HG03066 (cell line): ENCODE measurements around the gene PFDN2.
A peak's percentile ranks its signal among the peaks of the same experiment; 100 is the strongest.

Experiments used
- ATAC-seq: cut with Tn5 transposase; IDR thresholded peaks from one replicate; pipeline ENCODE4 v1.9.1; 2021; ENCODE audit warnings: low read depth; ENCODE audit not compliant: unreplicated experiment

PFDN2 gene

DNA sequence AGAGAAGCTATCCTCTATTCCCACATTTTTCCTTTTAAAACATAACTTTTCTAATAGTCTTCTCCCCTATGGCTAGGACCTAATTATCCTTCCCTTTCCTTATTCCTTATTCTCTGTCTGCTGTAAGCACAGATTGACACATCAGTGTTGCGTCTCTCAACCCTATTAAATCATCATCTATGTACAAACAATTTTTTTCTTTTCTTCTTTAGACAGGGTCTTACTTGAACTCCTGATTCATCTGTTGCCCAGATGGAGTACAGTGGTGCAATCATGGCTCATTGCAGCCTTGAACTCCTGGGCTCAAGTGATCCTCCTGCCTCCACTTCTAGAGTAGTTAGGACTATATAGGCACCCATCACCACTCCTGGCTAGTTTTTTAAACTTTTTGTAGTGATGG is 11.4 kb downstream of the PFDN2 start:
- ATAC-seq: no peak

DNA sequence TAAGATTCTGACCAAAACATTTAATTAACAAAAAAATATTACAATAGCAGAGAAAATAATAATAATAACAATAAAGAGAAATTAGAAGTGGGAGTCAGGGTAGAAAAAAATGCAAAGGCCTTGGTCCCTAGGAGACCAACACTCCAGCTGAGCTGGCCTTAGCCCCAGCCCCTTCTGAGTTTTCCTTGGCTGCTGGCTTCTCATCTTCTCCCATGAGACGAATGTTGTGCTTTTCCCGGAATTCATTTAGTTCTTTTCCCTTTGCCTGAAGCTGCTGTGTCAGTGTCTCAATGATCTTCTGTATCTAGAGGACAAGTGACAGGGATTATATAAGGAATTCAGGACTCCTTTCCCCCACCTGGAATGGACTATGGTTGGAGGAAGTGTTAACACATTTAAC is 17.3 kb downstream of the PFDN2 start:
- ATAC-seq: no peak

DNA sequence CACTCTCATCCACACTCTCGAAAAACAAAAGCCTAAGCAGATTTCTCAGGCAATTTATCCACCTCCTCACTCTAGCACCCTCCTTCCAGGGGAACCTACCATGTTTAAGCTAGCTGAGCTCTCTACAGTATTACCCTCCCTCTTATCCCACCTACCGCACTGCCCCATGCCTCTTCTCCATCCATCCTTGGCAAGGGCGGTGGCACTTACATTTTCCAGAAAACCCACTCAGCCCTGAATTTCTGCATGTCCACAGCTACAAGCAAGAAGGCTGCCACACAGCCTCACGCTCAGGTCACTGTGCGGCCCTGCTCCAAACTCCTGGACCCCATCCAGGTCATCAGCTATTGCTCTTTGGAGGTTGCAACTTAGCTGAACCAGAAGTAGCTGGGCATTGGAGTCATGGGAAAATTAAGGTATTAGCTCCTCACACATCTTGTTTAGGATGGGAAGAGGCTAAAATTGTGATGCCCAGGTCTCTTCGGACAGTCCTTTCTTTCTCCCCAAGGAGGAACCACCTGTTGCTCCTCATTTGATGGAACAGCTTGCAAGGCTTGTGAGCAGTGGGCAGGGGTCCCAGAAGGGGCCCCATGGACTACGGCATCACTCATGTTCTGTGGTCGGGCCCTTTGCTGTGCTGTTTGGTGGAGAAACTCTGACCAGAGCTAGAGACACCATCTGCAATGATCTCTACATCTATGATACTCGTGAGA is 18.6 kb downstream of the PFDN2 start:
- ATAC-seq: no peak

DNA sequence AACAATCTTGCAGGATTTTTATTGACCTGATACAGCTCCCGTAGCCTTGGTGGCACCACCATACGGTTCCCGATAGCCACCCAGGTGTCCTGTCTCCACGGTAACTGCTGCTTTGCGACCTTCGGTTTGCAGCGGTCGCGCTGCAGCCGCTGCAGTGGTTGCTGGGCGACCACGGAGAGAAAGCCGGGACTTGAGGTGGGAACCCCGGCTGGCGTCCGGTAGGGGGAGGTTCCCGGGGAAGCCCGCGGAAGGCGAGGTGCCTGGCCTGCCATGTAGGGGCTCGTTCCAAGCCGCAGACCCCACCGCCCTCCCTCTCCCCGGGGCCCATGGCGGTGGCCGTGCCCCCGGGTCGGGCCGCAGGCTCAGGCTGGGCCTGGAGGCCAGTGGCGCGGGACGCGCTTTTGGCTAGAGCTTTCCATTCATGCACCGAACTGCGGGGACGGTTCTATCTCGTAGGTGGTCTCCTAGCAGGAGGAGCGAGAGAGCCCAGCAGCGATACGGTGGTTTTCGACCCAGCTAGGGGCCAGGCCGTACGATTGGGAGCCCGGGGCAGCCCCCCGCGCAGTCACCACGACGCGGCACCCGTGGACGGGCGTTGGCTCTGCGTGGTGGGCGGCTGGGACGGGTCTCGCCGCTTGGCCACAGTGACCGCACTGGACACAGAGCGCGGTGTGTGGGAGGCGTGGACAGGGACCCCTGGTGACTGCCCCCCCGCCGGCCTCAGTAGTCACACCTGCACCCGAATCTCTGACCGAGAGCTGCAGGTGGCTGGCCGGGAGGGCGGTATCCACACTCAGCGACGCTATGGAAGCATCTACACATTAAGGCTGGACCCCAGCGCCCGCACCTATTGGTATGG is 19.4 kb downstream of the PFDN2 start, which contains the start of gene KLHDC9:
Gene KLHDC9 (plus strand): TSS at position 152 of the 859 bp plus-strand sequence. CDS start 175 bp downstream, at position 327.
- peak; percentile 76 for ATAC-seq

DNA sequence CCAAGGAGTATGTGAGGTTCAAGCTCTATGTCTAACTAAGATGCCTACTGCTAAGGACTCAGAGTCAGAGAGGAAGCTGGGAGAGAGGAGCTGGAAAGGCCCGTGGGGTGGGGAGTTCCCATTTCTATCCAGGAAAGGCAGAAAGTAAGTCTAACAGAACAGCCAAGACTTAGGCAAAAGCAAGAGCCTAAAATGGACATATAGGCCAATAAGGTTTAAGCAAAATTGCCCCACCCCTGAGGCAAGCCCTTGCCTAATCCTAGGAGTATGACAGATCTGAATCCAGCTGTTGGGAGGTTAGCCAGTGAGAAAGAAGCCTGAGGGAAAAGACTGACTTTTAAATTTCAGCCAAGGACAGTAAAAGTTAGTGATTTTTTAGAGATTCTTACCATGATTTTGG is 21.3 kb downstream of the PFDN2 start:
- no peak for ATAC-seq

DNA sequence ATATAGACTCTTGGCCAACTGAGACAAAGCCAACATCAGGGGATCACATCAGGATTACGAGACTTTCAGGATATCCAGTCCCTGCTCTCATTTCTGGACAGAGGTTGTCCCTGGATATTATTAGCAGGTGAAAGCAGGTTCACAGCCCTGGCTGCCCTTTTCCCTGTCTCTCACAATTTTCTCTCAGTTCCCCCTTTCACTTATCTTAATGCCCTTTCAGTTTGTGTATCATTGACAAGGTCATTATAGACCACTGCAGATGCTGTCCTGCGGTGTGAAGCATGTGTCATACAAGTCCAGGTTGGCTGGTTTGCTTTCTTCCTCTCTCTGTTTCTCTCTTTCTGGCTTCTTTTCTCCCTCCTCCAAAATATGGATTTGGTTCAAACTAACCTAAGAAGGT is 21.8 kb downstream of the PFDN2 start:
- ATAC-seq: peak; percentile 43

DNA sequence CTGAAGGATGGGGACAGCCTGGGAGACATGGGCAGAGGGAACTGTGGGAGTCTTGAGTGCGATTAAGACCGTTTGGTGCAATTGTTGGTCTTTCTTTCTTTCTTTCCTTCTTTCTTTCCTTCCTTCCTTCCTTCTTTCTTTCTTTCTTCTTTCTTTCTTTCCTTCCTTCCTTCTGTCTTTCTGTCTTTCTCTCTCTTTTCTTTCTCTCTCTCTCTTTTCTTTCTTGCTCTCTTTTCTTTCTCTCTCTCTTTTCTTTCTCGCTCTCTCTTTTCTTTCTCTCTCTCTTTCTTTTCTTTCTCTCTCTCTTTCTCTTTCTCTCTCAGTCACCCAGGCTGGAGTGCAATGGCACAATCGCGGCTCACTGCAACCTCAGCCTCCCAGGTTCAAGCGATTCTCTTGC is 22.6 kb downstream of the PFDN2 start:
- ATAC-seq: no peak

DNA sequence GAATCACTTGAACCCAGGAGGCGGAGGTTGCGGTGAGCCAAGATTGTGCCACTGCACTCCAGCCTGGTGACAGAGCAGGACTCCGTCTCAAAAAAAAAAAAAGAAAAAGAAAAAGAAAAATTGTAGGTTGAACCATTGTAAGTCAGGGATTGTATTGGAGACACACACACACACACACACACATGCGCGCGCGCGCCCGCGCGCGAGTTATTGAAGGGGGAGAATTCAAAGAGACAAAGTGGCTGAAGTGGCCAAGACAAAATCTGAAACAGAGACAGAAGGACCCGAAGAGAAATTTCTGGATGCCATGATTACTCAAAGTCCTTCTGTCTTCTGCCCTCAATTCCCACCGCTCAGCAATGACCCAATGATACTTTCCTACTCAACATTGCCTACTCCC is 23.4 kb downstream of the PFDN2 start:
- ATAC-seq: no peak

DNA sequence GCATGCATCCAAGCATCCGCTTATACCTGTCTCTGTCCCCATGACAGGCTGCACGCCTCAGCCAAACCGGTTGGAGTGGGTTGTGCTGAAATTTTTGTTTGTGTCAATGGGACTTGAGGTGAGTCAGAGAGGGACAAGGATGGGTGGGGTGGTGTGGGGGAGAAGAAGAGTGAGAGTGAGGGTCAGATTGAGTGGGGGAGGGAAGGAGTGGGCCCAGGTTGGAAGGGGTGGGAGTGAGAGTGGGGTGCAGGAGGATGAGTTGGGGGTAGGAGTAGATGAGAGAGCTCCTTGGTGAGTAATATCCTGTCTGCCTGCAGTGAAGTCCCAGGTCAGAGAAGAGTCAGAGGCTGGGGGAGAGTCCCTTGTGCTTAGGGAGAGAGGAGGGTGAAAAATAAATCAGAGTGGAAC is 25.2 kb downstream of the PFDN2 start:
- ATAC-seq: no peak

DNA sequence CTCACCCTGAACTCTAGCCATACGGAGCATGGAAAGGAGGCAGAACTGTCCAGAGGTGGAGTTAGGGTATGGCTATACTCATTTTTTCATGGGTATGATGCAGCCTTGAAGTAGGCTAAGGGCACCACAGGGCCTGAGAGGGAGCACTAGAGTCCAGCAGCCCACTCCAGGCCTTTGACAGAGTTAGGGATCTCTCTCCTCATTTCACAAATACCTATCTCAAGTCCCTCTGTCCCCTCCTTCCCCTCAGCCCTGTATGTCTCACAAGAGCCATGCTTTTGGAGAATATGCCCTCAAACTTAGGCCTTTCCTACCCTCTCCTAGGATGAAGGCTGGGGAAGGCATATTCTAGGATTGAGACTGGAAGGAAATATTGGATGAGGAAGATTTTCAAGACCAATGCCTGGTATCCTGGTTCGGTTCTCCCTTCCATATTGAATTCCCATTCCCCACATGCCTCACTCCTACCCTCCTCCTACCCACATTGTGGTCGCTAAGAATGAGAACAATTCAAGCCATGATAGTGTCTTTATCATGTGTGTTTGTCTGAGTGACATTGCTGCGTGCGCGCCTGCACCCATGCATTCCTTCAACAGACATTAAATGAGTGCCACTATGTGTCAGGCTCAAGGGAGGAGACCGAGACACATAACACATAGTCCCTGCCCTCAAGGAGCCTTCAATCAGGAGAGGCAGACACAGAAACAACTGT is 25.9 kb downstream of the PFDN2 start:
- no peak for ATAC-seq

DNA sequence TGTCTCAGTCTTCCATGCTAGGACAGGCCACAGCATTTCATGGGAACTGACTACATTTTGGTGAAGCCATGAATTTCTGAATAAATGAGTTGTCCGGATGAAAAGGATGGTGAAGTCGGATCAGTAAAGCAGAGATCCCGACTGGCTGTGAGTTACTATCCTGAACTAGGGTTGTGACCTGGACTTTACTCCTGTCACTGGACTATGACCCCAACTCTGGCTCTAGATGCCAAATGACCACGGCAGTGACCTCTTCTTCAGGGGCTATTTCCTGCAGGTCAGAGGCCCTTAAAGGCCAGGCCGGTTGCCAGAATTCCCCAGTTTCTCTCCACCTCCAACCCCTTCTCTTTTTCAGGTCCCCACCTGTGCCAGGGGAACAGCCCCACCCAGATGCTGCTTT is 26.7 kb downstream of the PFDN2 start:
- no peak for ATAC-seq

DNA sequence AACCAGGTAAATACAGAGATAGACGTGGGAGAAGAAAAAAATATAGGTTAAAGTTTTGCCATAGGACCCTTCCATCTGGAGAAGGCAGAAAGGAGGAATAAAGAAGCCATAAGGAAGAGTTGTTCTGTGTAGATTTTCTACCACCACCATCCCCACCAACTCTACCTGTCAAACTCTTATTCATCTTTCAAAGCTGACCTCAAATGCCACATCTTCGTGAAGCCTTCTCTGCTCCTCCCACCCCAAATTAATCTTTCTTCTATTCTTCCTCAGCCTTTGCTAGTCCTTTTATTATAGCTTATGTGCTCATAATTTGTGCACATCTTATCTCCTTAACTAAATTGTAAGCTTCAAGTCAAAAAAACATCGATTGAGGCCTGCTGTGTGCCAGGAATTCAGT is 27.2 kb downstream of the PFDN2 start:
- no peak for ATAC-seq

DNA sequence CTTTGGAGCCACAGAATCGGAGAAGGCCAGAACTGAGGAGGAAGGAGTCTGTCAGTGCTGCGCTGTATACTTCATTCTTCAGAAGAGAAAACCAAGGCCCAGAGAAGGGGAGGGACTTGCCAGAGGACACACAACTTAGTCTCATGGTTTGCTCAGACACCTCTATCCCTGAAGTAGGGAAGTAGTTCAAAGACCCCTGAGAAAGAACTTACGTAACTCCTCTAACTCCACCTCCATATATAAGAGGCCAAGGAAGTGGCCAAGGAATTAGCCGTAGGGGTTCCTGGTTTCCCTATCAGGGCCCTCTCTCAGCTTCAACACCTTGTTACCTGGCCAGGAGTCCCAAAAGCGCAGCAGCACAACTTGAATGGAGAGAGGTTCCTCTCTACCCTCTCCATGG is 27.9 kb downstream of the PFDN2 start:
- no peak for ATAC-seq

DNA sequence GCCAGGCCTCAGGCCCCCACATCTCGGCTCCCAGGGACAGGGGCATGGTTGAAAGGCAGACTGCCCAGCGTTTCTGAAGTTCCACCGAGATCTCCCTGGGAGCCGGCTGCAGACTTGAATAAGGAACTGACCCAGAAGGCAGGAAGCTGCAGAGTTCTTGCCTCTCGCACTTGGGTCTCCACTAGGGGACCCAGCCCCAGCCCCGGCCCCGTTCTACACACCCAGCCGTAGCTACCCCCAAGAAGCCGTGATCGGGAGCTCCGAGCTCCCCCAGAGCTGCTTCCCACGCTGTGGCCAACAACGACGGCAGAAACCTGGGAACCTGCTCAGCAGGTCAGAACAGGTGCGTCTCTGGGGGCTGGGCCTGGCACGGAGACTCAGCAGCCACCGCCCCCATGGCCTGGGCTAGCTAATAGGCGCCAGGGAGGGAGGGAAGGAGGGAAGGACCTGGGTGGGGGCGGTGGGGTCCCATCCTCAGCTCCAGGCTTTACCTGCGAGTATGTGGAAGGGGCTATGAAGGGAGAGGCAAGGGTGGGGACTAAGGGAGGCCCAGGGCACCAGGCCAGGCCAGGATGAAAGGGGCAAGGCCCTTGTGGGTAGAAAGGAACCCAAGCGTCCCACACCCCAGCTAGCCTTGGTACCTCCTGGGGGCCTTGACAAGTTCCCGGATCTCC is 28.4 kb downstream of the PFDN2 start, which contains the start of gene NECTIN4:
Gene NECTIN4 (minus strand): TSS at position 308 of the 674 bp plus-strand sequence. CDS start 262 bp downstream, at position 46.
- no peak for ATAC-seq

DNA sequence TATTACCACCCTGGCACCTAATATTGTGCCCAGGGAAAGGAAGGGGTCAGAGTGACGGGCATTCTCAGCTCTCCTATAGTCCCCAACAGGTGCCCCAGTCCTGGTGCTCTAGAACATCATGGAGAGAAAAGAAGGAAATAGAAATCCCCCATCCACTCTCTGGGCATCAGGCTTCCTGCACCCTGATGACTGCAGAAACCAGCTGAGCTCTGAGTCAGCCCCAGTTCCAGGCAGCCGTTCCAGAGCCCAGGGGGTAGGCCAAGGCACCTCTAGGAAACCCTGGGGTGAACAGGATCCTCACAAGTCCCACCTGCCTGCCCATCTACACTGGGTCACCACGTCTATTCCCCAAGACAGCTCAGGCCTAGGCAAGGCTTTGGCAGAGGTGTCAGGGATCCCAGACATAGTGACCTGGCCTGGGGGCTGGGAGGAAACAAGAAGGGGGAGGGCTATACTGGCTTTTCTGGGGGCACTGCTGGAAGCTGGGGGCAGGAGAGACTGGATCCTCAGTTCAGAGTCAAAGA is 29.2 kb downstream of the PFDN2 start:
- ATAC-seq: no peak

DNA sequence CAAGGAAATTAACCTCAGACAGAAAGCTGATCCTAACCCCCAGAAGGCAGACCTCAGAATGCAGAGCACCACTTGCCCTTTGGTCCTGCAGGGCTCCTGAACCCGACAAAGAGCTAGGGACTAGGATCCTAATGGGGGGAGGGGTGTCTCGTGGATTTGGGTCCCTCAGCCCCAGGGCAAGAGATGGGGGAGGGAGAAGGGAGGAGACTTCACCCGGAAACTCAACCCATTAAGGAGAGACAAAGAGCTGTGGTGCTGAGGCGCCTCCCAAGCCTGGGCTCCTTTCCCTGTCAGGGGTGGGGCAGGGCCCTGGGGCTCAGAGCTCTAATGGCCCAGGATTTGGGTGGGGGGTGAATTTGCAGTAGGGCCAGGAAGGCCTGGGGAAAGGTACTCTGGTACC is 31.4 kb downstream of the PFDN2 start:
- no peak for ATAC-seq

DNA sequence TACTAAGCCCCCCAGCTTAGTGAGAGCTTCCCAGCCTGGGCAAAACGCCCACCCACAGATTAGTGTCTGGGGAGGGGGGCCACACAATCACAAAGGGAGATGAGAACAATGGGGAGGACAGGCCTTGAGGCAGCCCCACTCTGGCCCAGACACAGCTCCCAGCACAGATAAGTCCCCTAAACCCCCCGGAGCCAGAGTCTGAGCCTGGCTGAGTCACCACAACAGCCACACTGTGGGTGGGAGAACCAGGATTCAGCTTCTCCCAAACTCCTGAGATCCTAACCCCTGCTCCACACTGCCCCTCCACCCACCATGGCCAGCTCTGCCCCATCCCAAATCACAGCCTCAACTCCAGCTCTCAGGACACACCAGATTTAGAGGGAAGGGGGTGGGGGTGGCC is 32.7 kb downstream of the PFDN2 start:
- no peak for ATAC-seq

DNA sequence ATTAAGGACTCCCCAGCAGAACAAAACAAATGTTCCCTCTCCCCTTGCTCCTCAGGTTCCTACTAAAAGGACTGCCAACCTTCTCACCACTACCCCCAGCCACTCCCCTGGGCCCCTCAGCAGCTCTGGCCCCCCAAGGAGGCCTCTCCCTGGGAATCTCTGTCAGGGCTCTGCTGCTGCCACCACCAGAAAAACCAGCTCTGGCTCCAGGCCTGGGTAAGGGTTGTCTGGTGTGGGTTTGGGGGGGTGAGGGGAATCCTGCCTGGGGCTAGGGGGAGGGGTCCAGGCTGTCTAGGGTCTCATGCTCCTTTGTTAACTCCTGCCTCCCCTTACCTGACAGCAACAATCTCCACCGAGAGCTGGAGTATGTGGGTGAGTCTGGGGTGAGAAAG is 33.2 kb downstream of the PFDN2 start:
- ATAC-seq: no peak

DNA sequence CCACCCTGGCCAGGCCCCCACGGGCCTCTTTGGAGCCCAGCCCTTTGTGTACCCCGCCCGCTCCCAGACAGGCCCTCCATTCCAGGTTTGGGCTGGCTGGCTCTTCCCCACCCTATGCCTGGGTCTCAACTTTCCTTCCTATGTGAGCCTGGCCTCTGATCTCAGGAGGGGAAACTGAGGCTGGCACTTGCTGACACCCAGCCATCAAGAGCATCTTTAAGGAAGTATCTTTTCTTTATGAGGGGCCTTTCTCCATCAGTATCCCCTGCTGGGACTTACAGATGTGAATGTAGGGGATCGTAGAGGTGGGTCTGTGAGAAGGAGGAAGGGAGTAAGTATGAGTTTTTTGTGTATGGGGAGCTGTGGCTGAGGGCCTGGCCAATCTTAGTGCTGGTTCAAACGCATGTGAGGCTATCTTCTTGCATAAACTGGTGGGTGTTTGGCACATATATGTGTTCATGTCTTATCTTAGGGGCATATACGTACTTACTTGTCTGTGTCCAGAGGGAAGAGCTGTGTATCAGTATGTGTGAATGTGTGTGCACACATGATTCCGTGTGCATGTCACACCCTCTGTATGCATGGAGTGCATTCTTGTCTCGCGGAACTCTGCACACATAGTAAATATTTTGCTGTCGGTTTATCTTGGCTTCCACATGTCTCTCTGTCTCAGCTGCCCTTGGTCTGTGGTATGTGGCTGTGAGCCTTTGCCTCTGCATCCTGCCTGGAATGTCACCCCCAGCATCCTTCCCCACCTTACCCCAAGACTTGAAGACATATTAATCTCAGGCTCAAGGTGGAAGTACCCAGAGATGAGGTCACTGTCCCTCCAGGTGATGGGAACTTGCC is 33.9 kb downstream of the PFDN2 start:
- ATAC-seq: no peak
